OCI-M1 (cell line): ENCODE data around the gene PLCB2.

ENCODE experiments used
- DNase-seq: peaks from one replicate; lab custom pipeline; 2025; lab: John Stamatoyannopoulos, UW

Gene PLCB2

DNA sequence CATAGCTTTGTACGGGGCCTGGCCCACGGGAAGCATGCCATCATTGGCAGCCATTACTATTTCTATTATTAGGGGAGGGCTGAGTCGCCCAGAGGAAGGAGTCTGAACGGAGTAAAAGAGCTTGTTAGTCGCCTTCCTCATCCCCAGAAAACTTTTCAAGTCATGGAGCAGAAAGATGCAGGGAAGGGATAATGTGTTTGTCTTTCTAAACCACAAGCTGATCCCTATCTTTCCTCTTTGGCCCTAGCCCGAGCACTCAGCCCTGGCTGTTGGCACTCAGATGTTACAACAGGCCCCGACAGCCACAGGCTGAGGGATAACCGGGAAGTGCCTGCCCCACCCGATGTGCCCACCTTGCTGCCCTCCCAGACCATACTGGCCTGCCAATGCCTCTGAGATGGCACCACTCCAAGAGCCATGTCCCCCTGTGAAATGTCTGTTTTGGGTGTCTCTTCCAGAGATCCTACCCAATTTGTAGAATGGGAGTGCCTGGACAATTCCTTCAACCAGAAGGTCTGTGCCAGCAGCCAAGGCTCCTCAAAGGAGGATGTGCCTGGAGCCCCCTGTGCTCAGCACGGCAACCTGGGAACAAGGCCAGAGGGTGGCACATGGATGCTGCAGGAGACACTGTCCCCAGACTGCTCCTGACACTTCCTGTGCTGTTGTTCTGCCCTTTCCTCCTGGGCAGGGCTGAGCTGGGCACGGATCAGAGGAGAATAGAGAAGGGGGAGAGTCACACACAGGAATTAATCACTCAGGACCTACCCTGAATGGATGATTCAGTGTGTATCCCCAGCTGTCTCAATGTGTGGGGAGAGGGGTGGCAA lies 58.0 kb downstream of the PLCB2 start:
- peak; percentile 17 for DNase-seq

DNA sequence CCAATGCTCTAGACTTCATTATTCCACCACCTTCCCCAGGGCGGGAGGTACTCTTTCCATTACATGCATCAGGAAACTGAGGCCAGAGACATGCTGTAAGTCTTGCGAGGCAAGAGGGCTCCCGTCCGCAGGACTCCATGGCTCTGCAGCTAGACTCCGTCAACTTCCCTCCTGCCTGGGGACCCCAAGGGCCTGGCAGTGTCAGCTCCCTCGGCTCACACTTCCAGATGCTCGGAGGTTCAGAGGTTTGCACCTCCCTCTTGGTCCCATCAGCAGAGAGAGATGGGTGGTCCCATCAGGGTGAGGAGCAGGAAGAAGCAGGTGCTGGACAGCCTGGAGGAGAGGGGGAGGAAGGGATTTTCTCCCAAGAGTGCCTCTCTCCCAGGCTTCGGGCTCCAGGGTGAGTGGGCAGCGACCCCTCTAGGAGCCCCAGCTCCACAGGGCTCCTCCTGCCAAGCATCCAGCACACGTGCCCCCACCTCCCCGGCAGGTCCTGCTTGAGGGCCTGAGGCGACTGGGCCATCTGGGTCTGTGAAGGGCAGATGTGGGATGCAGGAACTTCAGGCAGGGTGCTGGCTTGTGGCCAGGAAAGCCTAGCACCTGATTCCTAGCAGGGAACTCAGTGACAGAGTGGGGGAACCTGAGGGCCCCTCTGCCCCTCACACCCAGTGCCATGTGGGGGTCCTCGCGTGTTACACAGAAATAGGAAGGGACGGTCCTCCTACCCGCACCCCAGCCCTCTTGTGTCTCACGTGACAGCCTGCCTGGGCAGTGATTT lies 59.5 kb downstream of the PLCB2 start:
- no peak for DNase-seq

DNA sequence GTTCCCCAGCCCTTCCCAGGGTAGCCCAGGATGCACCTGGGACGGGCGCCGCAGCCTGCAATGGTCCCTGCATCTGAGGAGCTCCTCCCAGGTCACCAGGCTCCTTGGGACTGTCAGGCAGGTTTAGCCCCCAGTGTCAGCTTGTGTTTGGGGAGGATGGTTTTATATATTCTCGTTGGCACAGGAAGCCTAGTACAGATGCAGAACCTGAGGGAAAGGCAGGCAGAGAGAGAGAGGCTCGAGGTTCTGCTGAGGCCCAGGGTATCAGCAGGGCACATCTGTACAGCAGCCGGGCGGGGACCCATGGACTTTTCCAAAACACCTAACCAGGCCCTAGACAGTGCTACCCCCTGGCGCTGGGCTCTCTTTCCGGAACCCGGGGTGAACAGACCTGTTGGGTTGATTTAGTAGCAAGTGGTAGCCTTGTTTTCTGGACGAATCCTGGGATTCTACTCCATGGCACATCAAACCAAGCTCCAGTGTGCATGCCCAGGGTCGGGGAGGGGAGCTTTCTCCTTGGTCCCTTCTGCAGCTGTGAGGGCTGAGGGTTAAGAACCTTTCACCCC lies 60.2 kb downstream of the PLCB2 start:
- DNase-seq = no peak

DNA sequence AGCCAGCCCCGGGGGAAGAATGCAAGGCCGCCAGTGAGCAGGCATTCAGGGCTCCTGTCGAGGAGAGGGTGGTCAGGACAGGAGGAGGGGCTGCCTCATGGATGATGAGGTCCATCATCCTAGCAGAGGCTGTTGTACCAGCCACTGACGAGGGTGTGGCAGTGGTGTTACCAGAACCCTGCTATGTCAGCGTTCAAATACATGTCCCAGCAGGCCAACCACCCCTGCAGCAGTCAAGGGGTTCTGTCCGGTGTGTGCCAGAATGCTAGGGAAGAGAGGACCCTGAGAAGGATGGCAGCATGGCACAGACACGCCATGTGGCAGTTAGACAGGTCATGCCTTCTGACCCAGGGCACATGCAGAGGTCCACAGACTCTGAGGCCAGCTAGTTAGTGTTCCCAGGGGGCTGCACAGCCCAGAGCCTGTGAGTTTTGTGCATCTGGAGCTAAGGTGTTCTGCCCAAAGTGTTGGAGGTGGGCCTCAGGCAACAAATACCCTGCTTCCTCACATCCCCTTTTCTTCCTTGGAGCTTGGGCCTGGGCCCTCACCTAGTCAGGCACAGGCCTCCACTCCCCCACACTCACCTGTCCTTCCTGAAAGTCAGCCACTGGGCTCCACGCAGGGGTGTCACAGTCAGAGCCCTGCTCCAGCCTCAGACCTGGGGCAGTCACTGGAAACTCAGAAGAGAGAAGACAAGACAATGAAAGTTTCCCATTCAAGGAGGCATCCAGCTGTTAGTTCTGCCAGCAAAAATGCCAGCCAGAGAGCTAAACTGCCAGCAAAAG lies 61.0 kb downstream of the PLCB2 start:
- no peak for DNase-seq

DNA sequence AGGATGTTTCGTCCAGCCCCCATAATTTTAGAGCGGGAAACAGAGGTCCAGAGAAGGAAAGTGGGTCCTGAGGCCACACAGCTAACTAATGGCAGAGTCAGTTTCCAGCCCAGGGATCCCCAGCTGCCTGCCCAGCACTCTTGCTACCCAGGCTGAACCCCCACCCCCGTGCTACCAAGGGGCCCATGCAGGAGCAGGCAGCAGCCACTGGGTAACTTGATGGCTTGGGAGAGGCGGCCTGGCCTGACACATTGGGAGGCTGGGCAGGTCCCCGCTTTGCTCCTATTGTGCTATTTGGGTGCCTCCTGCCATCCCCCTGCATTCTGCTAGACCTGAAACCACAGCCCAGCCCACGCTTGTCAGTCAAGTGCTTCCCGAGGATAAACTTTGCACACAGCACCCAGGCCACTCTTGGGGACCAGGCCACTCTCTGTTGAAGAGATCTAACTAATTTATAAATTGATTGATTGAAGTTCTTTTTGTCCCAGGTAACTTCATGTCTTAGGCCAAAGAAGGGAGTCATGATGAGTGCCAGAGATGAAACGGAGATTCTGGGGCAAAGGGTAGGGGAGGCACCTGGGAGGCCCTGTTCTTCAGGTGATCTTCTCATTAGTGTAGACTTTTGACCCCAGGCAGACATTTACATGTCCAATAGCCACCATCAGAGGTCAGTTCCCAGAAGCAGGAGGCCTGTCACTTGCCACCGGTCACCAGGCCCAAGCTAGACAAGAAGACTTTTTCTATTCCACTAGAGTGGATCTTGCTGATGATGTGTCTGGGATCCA lies 61.9 kb downstream of the PLCB2 start:
- no peak for DNase-seq

DNA sequence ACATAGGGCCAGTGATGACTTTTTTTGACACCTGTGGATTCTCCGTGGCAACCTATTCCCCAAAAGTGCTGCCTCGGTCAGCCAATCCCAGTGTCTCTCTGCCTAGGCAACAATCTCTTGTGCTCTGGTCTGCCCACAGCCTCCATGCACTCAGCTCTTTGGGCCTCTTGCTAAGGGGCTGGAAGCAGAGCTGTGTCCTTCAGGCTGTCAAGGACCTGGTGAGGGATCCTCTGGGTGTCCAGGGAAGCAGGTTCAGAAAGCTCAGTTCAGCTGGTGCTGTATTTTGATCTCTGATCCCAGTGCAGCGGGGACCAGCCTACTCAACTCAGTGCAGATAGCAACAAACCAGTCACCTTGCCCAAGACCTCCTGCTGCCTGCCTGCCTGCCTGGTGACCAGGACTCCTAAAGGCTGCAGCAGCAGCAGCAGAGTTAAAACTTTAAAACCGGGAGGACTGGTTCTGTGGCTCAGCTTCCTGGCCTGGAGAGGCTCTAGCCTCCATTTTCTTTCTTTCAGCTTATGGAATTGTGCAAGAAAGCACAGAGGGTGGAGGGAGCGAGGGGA lies 62.7 kb downstream of the PLCB2 start:
- no peak for DNase-seq

DNA sequence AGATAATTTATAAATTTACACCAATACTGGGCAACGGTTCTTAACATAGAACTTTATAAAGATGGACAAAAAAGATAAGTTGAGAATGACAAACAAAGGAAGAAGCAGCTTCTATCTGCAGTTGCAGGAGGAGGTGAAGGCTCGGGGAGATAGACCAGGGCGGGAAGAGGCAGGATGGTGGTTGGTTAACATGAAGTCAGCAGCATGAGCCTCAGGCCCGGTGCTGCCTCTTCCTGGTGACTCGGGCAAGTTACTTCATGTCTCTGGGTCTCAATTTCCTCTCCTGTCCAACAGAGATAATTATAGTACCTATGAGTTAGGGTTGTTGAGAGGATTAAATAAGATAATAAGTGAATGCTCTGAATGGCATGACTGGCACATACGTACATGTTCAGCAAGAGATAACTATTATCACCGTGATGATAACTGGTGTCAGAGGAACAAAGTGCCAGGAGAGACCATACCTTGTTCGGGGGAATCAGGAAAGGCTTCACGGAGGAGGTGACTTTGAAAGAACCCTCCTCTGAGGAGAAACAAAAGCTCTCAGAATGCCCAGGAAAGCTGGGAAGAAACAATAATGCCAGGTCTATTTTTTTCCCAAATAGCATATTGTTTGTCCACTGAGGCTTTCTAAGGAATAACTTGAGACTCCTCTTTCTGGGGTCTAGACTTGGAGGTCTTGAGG lies 64.5 kb downstream of the PLCB2 start:
- DNase-seq = peak; percentile 44

DNA sequence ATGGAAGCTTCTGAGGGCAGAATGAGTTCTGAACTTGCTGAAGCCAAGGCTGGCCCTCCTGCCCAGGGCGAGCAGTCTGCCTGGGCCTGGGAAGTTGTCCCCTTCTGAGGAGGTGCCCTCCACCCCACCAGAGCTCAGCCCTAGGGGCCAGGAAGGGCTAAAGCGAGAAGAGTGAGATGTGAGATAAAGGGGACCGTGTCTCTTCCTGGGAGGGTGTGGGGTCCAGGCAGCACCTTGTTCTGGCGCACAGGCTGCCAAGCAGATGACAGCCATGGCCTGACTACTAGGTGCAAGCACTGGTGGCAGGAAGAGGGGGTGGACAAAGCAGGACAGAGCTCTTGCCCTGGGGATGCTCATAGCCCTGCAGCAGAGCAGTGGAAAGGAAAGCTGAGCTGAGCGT lies 65.1 kb downstream of the PLCB2 start:
- no peak for DNase-seq

DNA sequence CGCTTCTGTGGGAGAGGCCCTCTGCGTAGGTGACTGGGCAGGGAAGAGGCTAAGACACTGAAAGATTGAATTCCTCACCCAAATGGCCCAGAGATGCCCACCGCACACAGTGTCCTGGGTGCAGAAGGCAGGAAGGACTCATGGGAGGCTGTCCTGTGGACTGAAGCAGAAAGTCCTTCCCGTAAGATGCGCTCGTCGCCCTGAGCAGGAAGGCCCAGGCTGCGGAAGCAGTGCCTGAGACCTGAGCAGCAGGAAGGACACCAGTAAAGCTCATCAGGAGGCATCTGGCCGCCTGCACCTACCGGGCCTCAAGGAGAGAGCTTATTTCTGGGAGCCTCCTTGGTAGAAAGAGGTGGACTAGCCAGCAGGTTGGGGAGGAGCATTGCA lies 65.5 kb downstream of the PLCB2 start:
- no peak for DNase-seq

DNA sequence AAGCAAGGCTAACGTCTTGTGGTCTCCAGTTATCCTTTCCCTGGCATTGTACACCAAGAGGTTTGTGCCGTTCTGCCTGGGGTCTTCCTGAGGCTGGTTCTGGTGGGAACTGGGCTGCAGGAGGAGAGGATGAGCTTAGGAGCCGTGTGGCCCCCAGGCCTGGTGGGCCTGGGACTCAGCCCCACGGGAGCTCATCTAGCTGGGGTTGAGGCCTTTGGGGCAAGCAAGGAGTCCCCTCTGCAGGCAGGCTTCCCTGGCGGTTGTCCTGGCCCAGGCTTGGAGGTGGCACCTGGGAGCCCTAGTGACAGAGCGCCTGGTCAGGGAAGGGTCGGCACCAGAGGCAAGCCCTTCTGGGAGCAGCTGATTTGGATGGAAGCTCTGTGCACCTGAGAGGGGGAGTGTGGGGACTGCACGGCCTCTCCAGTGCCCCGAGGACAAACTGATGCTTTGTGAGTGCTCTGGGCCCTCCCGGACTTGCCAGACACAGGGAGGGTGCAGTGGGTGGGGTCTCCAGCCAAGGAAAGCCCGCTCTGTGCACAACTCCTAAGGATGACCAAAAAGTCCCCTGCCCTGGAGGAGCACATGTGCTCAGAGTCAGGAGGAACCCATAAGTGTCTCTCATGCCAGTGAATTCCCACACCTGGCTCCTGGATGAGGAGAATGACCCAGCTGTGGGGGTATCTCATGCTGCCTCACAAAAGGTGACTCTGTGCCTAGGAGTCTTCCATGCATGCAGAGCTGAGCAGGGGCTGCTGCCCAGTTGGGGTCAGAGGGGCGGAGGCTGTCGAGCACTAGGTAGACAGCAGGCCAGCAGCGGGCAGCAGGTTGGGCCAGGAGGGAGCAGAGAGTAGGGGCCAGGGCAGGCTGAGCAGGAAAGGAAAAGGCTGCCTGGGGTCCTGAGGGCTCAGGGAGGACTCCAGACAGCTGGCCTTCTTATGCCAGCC lies 66.2 kb downstream of the PLCB2 start:
- no peak for DNase-seq

DNA sequence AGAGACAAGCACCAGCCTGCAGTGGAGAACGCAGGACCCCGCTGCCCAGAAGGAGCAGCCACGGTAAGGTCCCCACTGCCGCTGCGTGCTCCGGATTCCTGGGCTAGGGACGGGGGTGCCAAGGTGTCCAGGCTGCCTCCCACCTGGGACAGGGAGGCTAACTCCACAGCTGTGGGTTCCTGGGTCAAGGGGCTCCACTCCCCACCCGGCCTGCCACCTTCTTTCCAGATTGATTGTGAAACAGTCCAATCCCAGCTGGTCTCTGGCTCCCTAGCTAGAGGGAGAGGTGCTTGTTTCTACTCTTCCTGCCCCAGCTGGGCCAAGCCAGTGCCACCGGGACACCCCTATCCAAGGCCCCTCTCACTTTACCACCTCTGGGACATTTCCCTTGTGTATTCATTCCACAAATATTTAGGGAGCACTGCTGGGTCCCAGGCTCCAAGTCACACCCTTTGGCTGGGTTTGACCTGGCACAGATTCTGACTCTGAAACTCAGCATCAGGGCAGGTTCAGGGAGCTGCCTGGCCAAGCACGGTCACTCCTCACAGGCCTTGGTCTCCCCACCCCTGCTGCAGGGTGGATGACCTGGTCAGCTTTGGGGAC lies 67.0 kb downstream of the PLCB2 start:
- no peak for DNase-seq

DNA sequence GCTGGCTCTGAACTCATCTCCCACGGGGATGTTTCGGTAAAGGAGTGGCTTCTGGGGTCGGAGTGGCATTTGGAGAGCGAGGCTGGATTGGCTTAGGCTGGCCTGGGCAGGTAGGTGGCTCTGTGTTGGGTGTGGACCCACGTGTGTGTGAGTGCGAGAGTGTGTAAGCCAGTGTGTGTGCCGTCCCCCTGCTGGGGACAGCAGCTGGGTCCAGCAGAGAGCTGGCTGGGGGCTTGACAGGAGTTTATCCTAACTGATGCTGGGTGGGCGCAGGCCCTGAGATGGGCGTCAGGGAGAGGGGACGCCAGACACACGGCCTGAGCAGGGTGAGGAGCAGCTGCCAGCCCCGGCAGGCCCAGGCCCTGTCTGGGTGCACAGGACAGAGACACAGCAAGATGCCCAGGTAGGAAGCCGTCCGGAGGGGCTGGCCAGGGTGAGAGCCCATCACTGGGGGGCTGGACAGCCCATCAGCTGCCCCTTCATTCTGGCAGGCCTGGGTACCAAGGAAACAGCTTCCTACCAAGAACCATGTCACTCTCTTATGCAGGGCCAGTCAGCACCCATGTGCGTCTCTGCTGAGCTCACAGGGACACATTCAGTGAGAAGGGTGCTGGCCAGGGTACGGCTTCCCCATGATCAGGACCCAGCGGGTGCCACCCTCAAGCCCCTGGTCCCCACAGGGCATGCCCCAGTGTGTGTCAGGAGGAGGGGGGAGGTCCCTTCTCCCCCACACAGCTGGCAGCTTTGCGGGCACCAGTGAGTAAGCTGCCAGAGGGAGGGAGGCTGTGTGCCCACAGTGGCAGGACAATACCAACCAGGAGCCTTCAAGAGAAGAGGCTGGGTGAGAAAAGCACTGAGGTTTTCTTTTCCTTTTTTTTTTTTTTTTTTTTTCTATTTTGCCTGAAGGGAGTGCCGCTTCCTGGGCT lies 67.8 kb downstream of the PLCB2 start:
- DNase-seq = no peak

DNA sequence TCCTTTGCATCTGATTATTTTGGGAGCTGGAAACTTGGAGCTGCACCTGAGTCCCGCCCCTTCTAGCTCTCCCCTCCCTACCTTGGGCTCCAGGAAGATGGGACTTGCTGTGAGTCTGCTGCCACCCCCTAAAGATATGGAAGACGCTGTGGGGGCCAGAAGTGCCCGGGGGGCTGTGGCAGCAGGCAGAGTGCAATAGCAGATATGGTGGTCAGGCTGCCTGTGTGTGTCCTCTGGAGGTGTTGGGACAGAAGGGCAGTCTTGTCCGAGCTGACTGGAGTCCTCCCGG lies 68.4 kb downstream of the PLCB2 start:
- no peak for DNase-seq

DNA sequence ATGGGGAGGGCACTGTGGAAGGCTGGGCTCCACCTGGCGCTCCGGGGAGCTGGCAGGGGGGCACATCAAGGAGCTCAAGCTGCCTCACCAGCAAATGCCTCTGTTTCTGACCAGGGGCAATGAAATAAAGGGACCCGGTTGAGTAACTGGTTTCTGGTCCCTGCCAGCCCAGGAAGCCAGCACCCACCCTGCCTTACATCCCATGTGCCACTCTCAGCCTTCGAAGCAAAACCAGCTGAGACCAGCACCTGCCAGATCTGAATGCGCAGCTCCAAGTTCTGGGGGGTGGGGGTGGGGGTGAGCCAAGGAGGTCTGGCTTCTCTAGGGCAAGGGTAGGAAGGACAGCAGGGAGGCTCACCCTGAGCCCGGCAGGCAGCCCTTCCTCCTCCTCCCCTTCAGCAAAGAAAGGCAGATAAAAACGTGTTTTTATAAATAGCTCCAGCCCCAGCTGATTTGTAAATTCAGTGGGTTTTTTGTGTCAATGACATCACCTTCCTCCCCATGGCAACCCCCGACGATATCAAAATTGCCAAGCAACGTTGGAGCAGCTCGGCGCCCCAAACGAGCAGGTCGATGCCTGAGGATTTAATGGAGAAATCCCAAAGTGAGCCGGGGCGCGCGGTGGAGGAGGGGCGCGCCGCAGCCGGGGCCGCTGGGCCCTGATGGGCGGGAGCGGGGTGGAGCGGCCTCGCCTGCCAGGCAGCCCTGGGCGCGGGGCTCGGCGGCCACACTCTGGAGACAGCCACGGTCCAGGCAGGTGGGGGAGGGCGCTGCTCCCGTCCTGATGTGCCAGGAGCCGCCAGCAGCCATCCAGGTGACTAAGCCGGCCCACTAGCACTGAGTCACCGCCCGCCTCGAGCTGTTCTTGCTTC lies 69.0 kb downstream of the PLCB2 start, which contains the start of gene PAK6:
TSS of gene PAK6 (plus strand) at position 532 of the 872 bp plus-strand sequence. CDS start 25,723 bp downstream, outside the sequence.
- DNase-seq = peak; percentile 67
